HG02588 (cell line): ENCODE measurements around the gene TRABD2B.

Experiments used
- ATAC-seq: cut with Tn5 transposase; IDR thresholded peaks from one replicate; pipeline ENCODE4 v1.9.1; 2021; ENCODE audit warnings: mild to moderate bottlenecking, moderate library complexity; ENCODE audit not compliant: unreplicated experiment

TRABD2B gene

DNA sequence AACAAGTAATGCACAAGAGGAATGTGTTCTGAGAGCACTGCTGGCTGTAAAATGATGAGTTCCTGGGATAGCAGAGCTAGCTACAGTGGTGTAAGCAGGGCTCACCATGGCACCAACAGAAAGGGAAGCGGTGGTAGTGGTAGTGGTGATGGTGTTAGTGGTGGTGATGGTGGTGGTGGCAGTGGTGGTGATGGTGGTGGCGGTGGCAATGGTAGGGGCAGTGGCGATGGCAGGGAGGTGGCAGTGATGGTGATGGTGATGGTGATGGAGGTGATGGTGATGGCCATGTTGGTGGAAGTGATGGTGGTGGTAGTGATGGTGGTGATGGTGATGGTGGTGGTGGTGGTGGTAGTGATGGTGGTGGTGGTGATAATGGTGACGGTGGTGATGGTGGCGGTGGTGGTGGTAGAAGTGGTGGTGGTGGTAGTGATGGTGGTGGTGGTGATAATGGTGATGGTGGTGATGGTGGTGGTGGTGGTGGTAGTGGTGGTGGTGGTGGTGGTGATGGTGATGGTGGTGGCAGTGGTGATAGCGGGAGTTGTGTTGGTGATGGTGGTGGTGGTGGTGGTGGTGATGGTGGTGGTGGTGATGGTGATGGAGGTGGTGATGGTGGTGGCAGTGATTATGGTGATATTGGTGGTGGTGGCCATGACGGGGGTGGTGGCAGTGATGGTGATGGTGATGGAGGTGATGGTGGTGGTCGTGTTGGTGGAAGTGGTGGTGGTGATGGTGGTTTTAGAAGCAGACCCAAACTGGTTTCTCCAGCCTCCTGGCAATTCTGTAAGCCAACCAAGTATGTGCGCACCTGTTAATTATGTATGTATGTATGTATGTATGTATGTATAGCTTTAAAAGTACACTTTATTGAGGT, 254.1 kb downstream of the TRABD2B start:
- ATAC-seq = no peak

DNA sequence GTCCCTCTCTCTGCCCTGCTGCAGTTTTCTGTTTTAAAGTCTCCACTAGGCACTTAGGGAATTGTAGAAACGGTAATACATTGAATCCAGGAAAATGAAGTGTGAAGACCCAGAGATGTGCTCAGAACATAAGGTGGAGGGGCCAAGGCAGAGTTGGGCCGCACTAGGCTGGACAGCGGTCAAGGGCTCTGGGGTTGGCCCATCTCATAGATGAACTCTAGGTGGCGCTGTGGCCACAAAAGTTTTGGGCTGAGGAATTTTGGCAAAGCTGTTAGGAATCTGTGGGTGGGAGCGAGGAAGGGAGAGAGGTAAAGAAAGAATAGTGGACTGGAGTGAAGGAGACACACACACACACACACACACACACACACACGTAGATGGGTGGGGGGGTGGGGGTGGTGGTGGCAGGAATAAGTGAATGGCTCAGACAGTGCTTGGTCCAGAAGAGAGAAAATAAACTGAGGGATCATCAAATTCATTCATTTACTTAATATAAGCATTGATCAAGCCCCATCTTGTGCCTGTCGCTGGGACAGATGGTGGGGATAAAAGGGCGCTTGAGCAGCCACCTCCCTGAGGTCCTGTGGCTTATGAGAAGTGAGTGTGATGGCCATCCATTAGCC, 258.5 kb downstream of the TRABD2B start:
- ATAC-seq = no peak

DNA sequence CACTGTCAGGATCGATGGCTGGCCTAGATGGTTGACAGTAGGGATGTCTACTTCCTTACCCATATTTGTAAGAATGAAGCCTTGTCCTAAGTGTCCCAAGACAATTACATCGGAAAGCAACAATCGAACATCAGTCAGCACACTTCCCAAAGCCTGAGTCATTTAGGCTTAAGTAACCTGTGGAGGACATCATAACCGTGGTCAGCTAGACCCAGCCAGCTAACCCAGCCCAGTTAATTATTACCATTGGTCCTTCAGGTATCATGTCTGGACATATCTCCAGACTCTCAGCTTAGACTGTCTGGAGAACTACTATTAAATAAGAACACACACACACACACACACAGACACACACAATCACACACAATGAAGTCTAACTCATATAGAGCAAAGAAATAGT, 264.7 kb downstream of the TRABD2B start:
- ATAC-seq = no peak

DNA sequence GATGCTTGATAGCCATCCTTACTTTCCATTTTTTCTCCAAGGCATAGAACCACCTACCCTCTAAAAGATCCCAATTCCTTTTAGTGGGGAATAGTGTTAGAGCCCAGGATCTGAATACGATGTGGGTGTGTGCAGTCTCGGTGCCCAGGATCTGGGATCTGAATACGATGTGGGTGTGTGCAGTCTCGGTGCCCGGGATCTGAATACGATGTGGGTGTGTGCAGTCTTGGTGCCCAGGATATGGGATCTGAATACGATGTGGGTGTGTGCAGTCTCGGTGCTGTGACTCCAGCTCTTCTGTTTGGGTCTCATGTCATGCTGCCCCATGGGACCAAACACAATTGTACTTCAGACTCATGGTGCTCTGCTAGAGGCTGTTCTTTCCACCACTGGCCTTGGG, 265.5 kb downstream of the TRABD2B start:
- no peak for ATAC-seq

DNA sequence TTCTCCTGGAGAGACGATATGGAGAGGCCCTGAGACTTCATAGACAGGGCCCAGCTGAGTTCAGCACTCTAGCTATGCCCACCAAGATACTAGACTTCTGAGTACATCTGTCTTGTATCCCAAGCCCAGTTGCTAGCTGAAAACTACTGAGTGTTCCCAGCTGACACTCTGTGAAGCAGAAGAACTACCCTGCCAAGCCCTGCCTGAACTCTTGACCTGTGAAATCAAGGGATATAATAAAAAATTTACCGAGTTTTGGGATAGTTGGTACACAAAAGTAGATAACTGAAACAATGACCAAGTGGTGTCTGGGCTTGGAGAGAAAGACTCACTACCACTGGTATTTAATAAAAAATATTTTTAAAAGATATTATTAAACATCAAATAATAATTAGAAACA, 267.5 kb downstream of the TRABD2B start:
- no peak for ATAC-seq

DNA sequence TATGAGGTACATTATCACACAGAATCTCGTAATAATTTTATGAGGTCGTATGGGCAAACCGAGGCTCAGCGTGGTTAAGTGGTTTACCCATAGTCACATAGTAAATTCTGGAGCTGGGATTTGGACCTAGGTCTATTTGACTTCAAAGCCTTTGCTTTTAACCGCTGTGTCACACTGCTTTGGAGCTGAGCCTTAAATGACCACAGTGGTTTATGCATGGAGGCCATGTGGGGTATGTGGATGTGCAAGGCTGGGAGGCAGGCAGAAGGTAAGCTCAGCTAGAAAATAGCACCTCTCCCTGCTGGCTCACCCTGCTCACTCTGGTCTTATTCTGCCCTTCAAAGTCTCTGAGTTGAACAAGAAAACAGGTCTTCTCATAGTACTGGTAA, 269.5 kb downstream of the TRABD2B start:
- ATAC-seq = no peak

DNA sequence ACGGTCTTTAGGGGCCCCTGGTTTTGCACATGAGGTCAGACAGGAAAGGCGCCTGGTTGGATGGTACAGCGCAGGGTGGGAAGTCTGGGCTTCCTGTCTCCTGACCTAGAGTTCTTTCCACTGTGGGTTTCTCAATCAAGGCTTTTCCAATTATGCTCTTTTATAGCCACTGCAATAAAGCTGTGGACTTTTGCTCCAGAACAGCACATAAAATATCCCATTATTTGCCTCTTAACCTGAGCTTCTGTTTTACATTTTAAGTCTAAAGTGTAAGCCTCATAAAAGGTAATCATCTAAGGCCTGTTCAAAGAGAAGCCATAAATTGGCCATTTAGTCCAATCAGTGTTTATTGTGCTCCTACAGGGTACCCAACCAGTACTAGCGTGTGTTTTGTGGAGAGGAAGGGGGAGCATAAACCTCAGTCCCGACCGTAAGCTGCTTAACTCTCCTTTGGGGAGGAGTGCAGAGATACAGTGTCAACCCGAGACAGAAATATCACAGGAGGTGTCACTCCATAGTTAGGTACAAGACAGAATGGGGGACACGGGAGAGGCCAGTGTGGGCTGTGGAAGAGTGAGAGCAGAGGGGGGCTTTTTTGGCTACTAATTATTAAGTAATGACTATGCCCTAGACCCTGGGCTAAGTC, 270.0 kb downstream of the TRABD2B start:
- ATAC-seq = no peak

DNA sequence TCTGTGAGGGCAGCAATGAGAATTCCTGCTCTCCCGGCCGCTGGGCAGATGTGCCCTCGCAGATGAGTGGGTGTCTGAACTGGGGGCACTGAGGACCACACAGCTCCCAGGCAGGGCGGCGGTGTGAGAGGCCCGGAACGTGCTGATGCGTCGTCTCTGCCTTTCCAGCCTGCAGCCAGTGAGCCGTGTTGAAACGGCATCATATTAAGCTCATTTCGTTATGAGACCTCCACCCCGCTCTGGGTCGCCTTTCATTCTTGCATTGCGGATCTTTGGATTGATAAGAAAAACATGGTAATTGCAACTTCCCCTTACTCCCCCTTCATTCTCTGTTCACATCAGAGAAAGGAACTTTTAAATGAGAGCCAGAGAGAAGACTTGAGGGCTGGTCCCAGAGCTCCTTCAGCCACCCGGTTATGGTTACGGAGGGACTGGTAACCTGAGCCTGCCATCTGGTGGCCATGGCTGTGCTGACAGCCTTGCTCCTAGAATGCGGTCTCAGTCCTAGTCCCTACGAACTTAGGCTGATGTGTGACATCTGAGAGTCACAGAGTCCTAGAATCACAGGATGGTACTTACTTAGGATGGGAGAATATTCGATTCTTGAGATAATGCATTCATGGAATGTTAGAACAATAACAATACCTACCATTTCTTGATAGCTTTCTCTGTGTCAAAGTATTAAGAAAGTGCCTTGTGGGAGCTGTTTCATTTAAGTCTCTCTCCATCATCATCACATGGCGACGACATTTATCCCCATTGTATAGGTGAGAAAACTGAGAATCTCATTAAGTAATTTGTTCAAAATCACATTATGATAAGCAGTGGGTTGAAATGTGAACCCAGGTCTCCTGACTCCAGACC, 271.0 kb downstream of the TRABD2B start:
- peak; percentile 83 for ATAC-seq

DNA sequence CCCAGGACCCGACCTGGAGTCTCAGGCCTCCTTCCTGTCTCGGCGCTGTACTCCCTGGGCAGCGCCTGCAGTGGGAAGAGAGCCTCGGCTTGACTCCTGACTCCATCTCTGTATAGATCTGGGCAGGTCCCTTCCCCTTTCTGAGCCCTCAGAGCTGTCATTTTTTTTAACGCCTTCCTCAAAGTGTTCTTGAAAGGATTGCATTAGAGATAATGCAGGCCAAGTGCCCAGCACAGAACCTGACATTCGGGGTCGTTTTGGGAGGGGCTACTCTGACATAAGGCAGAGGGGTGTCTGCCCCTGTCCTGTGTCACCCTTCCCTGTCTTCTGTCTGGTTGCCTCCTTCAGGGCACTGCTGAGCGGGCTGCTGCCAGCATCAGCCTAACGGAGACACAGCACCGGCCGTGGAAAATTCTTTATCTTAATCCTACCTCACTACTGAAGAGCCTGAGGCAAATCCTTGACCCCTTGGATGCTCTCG, 271.6 kb downstream of the TRABD2B start:
- ATAC-seq = no peak

DNA sequence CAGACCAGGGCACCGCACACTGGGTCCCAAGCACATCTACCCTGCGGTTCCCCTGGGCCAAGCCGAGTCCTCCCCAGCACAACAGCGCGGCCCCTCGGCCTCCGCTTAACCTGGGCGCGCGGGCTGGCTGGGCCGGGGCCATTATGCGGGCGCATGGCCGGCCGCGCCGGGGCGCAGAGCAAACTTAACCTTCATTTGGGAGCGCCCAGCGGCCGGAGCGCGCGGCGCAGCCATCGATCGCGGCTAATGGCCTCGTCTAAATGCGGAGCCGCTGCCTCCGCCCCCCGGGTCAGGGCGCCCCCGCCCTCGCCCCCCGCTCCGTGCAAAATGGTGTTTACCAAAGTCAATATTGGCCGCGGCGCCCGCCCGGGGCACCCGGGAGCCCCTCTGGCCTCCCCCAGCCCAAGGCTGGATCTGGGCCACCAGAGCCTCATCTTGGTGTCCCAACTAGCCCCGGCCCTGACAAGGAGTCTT, 272.1 kb downstream of the TRABD2B start:
- ATAC-seq = no peak

DNA sequence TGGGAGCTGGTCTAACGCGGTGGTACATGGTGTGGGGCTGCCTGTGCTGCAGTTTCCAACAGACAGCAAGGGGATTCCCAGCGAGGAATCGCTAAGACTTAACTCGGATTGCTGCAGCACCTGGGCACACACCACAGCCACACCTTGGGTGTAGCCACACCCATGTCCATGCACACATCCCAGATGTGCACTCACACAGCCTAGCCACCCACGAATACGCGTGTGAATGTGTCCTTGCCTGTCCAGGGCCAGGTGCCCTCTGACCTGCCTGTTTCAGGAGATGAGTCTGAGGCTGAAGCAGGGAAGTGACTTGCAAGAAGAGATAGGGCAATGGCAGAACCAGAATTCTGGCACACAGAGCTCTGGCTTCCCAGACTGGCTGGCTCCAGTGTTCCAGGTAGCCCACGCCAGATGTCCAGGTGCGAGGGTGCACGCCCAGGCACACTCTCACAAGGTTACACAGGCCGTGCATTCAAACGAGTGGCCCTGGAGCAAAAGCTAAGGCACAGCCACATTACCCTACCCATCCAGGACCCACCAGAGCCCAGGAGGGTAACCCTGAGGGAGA, 272.7 kb downstream of the TRABD2B start:
- no peak for ATAC-seq

DNA sequence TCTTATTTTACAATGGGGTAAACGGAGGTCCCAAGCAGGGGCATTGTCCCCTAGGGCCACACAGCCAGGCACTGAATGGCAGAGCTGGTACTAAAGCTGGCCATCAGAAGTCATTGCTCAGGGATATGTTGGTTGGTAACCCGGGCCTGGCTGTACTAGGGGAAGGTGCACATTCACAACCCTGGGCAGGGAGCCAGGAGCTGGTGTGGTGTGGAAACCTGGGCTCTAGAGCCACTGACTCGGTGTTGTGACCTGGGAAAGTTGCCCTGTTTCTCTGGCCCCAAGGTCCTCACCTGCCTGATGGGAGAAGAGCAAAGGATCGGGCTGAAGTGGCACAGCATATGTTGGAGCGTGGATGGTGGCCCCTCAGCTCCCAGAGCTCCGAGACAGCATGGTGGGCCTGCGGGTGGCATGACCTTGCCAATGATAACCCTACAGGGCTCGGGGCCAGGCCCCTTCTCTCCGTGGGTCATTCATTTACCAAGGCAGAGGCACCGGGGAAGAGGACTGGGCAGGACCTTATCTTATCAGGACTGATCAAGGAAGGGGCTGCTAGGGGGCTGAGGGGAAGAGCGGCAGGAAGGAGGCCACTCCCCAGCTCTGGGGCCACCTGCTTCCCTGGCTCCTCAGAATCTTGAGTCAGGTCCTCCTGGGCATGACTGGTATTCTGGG, 274.1 kb downstream of the TRABD2B start:
- ATAC-seq = no peak

DNA sequence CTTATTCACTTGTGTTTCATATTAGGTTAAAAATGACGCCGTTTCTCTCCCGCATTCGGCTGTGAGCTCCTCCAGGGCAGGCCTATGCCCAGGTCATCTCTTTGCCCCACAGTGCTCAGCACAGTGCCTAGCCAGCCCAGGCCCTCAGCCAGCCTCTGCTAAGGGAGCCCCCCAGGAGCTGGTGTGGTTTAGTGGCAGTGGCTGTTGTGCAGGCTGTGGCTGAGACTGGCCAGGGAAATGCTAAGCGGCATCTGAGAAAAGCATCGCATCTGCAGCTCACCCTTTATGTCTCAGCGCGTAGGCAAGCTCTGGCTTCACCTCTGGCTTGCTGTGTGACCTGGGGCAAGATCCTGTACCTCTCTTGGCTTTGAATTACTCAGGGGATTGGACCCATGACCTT, 275.1 kb downstream of the TRABD2B start:
- ATAC-seq = no peak

DNA sequence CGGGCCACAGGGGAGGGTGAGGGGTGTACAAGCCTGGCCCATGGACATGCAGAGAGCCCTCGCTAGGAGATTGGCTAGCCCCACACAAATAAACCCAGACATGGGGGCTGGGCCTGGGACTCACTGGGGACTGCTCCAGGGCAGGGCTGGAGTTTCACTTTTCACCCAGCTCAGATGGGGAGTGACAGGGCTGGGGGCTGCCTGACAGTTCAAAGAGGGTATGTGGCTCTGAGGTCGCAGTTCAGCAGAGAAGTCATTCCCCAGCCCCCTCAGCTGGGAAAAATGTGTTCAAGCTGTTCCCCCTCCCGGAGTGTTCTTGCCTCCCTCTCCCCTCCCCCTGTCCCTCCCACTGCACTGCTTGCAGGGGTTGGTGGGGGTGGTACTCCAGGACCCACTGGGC, 277.1 kb downstream of the TRABD2B start:
- no peak for ATAC-seq

DNA sequence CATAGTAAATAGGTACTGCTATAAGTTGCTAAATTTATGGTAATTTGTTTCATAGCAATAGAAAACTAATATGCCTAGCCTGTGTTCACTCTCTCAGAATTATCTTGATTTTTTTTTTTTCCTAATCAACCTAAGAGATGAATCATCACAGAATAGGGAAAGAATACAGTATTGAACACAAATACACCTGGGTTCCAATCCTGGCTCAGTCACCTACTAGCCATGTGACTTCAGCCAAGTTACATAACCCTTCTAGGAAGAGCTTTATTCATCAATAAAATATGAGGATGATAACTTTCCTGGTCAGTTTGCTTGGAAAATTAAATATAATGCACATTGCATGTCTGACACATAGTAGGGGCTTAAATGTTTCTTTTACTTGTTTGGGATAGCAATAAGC, 279.8 kb downstream of the TRABD2B start:
- no peak for ATAC-seq

DNA sequence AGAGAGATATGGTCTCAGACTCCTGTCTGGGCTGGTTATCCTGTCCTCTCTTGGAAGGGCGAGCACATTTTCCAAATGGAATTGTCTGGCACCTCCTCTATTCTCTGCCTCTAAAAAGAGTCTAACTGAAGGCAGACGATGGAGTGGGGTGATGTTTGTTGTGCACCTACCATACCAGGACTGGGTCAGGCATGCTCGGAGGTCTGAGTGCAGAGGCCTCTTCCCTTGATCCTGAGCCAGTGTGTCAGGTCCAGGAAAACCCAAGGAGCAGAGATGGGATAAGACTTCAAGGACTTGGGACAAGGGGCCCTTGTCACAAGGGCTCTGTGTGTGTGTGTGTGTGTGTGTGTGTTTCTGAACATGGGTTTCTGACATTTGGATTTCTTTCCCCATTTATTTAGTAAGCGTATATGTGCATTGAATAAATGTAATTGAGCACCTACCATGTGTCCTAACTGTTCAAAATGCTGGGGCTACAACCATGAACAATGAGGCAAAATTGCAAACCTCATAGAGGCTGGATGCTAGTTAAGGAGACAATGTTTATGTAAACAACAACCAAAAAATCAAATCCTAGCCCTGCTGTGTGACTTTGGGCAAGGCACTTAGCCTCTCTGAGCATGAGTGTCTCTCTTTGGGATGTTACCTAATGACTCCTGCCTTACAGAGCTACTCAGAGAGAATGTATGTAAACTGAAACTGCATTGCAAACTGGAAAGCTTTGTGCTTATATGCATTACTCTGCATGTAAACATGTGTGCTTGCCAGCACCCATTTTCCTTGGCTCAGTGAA, 283.0 kb downstream of the TRABD2B start:
- ATAC-seq = no peak

DNA sequence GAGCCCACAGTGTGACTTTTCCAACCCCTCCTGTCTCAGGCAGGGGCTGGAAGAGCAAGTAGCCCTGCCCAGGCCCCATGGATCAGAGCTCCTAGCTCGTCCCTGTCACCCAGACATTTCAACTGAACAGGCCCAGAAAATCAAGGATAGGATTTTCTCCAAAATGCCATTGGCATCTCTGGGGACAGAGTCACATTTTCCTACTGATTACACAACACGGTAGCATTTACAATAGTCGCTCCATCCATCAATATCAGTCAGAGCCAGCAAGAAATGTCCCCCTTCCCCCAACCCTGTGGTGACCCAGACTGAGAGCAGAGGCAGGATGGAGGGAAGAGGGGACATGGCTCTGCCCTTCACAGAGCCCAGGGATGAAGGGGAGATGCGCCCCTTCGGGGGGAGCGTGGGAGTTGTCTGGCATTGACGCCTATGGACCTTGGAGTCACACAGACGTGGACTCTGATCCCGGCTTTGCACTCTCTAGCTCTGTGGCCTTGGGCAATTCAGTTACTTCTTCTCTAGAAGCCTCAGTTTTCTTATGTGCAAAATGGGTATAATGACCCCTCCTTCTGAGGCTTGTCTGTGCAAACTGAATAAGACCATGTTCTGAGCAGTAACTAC, 283.7 kb downstream of the TRABD2B start:
- ATAC-seq = no peak

DNA sequence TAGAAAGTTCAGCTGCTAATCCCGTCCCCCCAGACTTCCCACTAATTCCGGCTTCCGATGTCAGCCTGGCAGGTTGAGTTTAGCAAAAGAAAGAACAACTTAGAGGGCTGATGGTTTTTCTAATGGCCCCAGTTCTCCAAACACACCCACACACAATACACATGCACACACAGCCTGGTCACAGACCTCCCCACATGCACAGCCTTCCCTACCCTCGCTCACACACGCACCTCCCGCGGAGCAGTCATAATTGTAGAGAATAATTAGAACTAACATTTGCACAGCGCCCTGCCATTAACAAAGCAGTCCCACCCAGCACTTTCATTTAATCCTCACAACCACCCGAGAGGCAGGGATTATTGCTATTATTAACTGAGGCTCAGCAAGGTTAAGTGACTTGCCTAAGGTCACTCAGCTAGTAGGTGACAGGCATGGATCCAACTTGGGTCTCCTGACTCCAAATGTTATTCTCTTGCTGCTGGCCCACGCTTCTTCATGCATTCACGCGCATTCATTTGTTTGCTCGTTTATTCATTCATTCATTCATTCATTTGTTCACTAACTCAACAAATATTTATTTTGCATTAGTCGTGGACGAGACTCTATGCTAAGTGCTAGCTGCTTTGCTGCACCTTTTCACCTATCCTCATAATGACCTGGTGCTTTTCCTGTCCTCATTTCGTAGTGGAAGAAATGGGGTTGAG, 284.4 kb downstream of the TRABD2B start:
- ATAC-seq = no peak
